MM.1S (cell line): Measurements from ENCODE around the gene TRPC1.

Experiments used
- DNase-seq: peaks from one replicate; pipeline ENCODE4 v3.0.0-alpha.2; 2015
- H2AFZ ChIP-seq: fragments of 300-600 bp; sonication (generic); 2 replicates; pipeline ENCODE4 v1.6.0; 2016; ENCODE audit warnings: antibody characterized with exemption, low read length
- H3F3A ChIP-seq: fragments of 300-600 bp; sonication (generic); 2 replicates; pipeline ENCODE4 v1.6.1; 2016; ENCODE audit warnings: mild to moderate bottlenecking, antibody characterized with exemption, low read length, moderate library complexity, mixed read lengths; ENCODE audit not compliant: insufficient read depth
- H3K27ac ChIP-seq: fragments of 300-600 bp; sonication (generic); 2 replicates; pipeline ENCODE4 v1.5.1; 2016; ENCODE audit warnings: mild to moderate bottlenecking, low read length
- H3K27me3 ChIP-seq: fragments of 300-600 bp; sonication (generic); replicated peaks from 2 replicates; pipeline ENCODE4 v1.6.0; 2016; ENCODE audit warnings: low read length; ENCODE audit not compliant: insufficient read depth
- H3K36me3 ChIP-seq: fragments of 300-600 bp; sonication (generic); replicated peaks from 2 replicates; pipeline ENCODE4 v1.6.1; 2016; ENCODE audit warnings: mild to moderate bottlenecking, low read length, mixed read lengths; ENCODE audit not compliant: insufficient read depth
- H3K4me1 ChIP-seq: fragments of 300-600 bp; sonication (generic); 2 replicates; pipeline ENCODE4 v1.6.1; 2016; ENCODE audit warnings: low read length, mixed read lengths
- H3K4me2 ChIP-seq: fragments of 300-600 bp; sonication (generic); 2 replicates; pipeline ENCODE4 v1.6.0; 2016; ENCODE audit warnings: low read depth, low read length
- H3K4me3 ChIP-seq: fragments of 300-600 bp; sonication (generic); 2 replicates; pipeline ENCODE4 v1.5.1; 2016; ENCODE audit warnings: low read length, mixed read lengths
- H3K79me2 ChIP-seq: fragments of 300-600 bp; sonication (generic); 2 replicates; pipeline ENCODE4 v1.6.1; 2016; ENCODE audit warnings: mixed run types, low read length, mixed read lengths
- H3K9ac ChIP-seq: fragments of 300-600 bp; sonication (generic); 2 replicates; pipeline ENCODE4 v1.6.1; 2016; ENCODE audit warnings: low read length, mixed read lengths
- H3K9me2 ChIP-seq: fragments of 300-600 bp; sonication (generic); replicated peaks from 2 replicates; pipeline ENCODE4 v1.6.1; 2016; ENCODE audit warnings: mild to moderate bottlenecking, low read length, mixed read lengths; ENCODE audit not compliant: insufficient read depth
- H3K9me3 ChIP-seq: fragments of 300-600 bp; sonication (generic); replicated peaks from 2 replicates; pipeline ENCODE4 v1.6.1; 2016; ENCODE audit warnings: mild to moderate bottlenecking, low read length, mixed read lengths; ENCODE audit not compliant: insufficient read depth
- H4K20me1 ChIP-seq: fragments of 300-600 bp; sonication (generic); 2 replicates; pipeline ENCODE4 v1.6.1; 2016; ENCODE audit warnings: mild to moderate bottlenecking, low read length, moderate library complexity, mixed read lengths; ENCODE audit not compliant: insufficient read depth
- CTCF ChIP-seq: fragments of 300-600 bp; sonication (generic); IDR thresholded peaks from 2 replicates; pipeline ENCODE4 v1.5.1; 2016; ENCODE audit warnings: antibody characterized with exemption, low read length, mixed read lengths
- EZH2 ChIP-seq: fragments of 300-600 bp; sonication (generic); optimal IDR thresholded peaks from 2 replicates; pipeline ENCODE3; 2017; ENCODE audit warnings: low read depth, mild to moderate bottlenecking, antibody characterized with exemption, low read length, mixed read lengths
- EZH2phosphoT487 ChIP-seq: fragments of 300-600 bp; sonication (generic); IDR thresholded peaks from 2 replicates; pipeline ENCODE4 v1.6.1; 2018; ENCODE audit warnings: antibody characterized with exemption, low read length

TRPC1 gene

GRCh38 chr3:142734834-142735233 is 11.0 kb downstream of the TRPC1 start:
- no peak for DNase-seq
- Histone ChIP-seq H3K27me3 (no peaks in the 10 kb centered on the region), H2AFZ (no peak overlapping the region)

GRCh38 chr3:142735462-142735861 is 11.6 kb downstream of the TRPC1 start:
- Histone ChIP-seq H3K27me3 (no peaks in the 10 kb centered on the region), H3K9ac (no peak overlapping the region), H3K4me1 (no peaks in the 10 kb centered on the region), H3K79me2 (no peaks in the 10 kb centered on the region), H2AFZ (no peak overlapping the region), H3K9me2 (no peaks in the 10 kb centered on the region), H4K20me1 (no peaks in the 10 kb centered on the region), H3K36me3 (0 out of 2 replicates have a peak, but pooled peaks cover 3% of the 10 kb centered on the region), H3F3A (no peaks in the 10 kb centered on the region), H3K27ac (no peak overlapping the region), H3K4me3 (no peak overlapping the region), H3K9me3 (no peaks in the 10 kb centered on the region), H3K4me2 (no peak overlapping the region)
- TF ChIP-seq EZH2phosphoT487: no peak
- TF ChIP-seq CTCF: no peak
- no peak for TF ChIP-seq EZH2
- DNase-seq: no peak

More at GRCh38 chr3:142734834-142735233, 11.0 kb downstream of the TRPC1 start:
- Histone ChIP-seq H3K9ac (no peak overlapping the region), H3K9me2 (no peaks in the 10 kb centered on the region), H3K27ac (no peak overlapping the region), H3K4me2 (no peak overlapping the region), H3K4me3 (no peak overlapping the region), H3K9me3 (no peaks in the 10 kb centered on the region), H4K20me1 (no peaks in the 10 kb centered on the region), H3K36me3 (0 out of 2 replicates have a peak, but pooled peaks cover 3% of the 10 kb centered on the region), H3K79me2 (no peaks in the 10 kb centered on the region), H3F3A (no peaks in the 10 kb centered on the region), H3K4me1 (no peaks in the 10 kb centered on the region)
- TF ChIP-seq EZH2 (no peak), CTCF (no peak), EZH2phosphoT487 (no peak)

GRCh38 chr3:142738396-142738795 is 14.6 kb downstream of the TRPC1 start:
- Histone ChIP-seq H3K9ac (no peak overlapping the region), H2AFZ (no peak overlapping the region), H3K4me1 (no peaks in the 10 kb centered on the region), H3K9me3 (no peaks in the 10 kb centered on the region), H3K27me3 (no peaks in the 10 kb centered on the region), H3K9me2 (no peaks in the 10 kb centered on the region), H3K36me3 (no peaks in the 10 kb centered on the region), H3F3A (no peaks in the 10 kb centered on the region), H3K79me2 (no peaks in the 10 kb centered on the region), H4K20me1 (no peaks in the 10 kb centered on the region), H3K4me3 (no peak overlapping the region), H3K27ac (no peak overlapping the region), H3K4me2 (no peak overlapping the region)
- no peak for DNase-seq
- TF ChIP-seq EZH2 (no peak), EZH2phosphoT487 (no peak), CTCF (no peak)
